ENCODE results near the gene OR5T1. TPM values are rescaled to one million over a fixed set of nuclear protein-coding genes. Genes with fewer than 3 reads are reported as not detected.
A peak's percentile ranks its signal among the peaks of the same experiment; 100 is the strongest.

Gene OR5T1
- total and polyA plus RNA-seq, 2 of the 8 experiments (the other 6 are each of a cell fraction or from before 2014, with no cell fraction given), result not detected

GRCh38 chr11:56271092-56271491 lies 2.9 kb upstream of the OR5T1 start:
- DNase-seq (ENCODE audit: low read depth in 1 of 2, low spot score in 2 of 2), result no peak
- no peak overlapping the region for H3K18ac ChIP-seq (ENCODE audit: extremely low read depth, low read length)
- H2BK20ac ChIP-seq (ENCODE audit: low read length), result no peak overlapping the region
- H3K4ac ChIP-seq (replicated peaks; ENCODE audit: insufficient read length, low read depth, low read length), result no peak overlapping the region
- no peak overlapping the region for H4K91ac ChIP-seq (replicated peaks; ENCODE audit: insufficient read length, low read length)
- H4K5ac ChIP-seq (ENCODE audit: insufficient read length, low read depth, low read length), result no peak overlapping the region
- H3K79me1 ChIP-seq (ENCODE audit: low read depth, low read length), result no peaks in the 10 kb centered on the region
- no peak overlapping the region for H2BK120ac ChIP-seq (replicated peaks; ENCODE audit: low read depth, low read length)
- no peaks in the 10 kb centered on the region for H3K36me3 ChIP-seq (ENCODE audit: control insufficient read depth in 2 of 4, insufficient read depth in 4 of 4, low read length in 3 of 4)
- no peak overlapping the region for H3K23ac ChIP-seq (ENCODE audit: insufficient read length)
- no peak overlapping the region for H3K56ac ChIP-seq (replicated peaks; ENCODE audit: insufficient read length, low read depth, low read length)
- H3K27ac ChIP-seq (ENCODE audit: low read depth, low read length), result no peak overlapping the region
- no peak overlapping the region for H3K9ac ChIP-seq (replicated peaks in 1 of 4; ENCODE audit: extremely low read depth in 1 of 4, low read depth in 3 of 4, low read length in 3 of 4)
- H2BK15ac ChIP-seq (ENCODE audit: low read length), result no peak overlapping the region
- H2BK12ac ChIP-seq (ENCODE audit: low read depth, low read length), result no peak overlapping the region
- H2AK5ac ChIP-seq (ENCODE audit: low read depth, low read length), result no peak overlapping the region
- no peaks in the 10 kb centered on the region; the same call in 1 of the 2 replicates for H3K23me2 ChIP-seq (ENCODE audit: low read depth, low read length)
- no peak overlapping the region for H3K14ac ChIP-seq (ENCODE audit: insufficient read length)
- H3K4me3 ChIP-seq (ENCODE audit: extremely low read depth in 1 of 4, insufficient read depth in 2 of 4, low read depth in 3 of 4, low read length in 4 of 4), result no peak overlapping the region
- FAIRE-seq, result no peak
- WGBS, 2 experiments (ENCODE audit: extremely low coverage in 1 of 2, insufficient coverage in 1 of 2, insufficient read length in 1 of 2, insufficient replicate concordance in 2 of 2, low coverage in 1 of 2, low lambda C conversion rate in 2 of 2, missing lambda C conversion rate in 1 of 2), result 67% methylated on average over 3 of the region's 3 CpGs; no CpG with 5 or more reads in 1 of the 2 experiments
- no peaks in the 10 kb centered on the region for H3K79me2 ChIP-seq (ENCODE audit: control insufficient read depth in 1 of 2, insufficient read depth in 2 of 2, low read length in 2 of 2)
- ChIA-PET CTCF (ENCODE audit: partially characterized antibody) (no interaction called here), POLR2A (ENCODE audit: partially characterized antibody) (no interaction called here)
- H4K20me1 ChIP-seq (replicated peaks in 1 of 2; ENCODE audit: control insufficient read depth in 1 of 2, insufficient read depth in 2 of 2, low read length in 2 of 2), result no peaks in the 10 kb centered on the region
- H3K4me1 ChIP-seq (replicated peaks in 1 of 4; ENCODE audit: control insufficient read depth in 3 of 4, insufficient read depth in 4 of 4, low read length in 3 of 4), result 0 out of 7 replicates have a peak, but pooled peaks cover 0 to 2% (median 0%) of the 10 kb centered on the region in 4 experiments
- peak overlapping the region; percentile 60; the same call in 1 of the 2 replicates for H2BK5ac ChIP-seq (ENCODE audit: low read depth, low read length)
- peak; percentile 57 for TF ChIP-seq SIX5 (IDR thresholded peaks at IDR 0.05; ENCODE audit: low read depth, low read length)
- no peak for TF ChIP-seq BRCA1 (IDR thresholded peaks at IDR 0.05; ENCODE audit: low read depth, low read length)
- no peak for TF ChIP-seq NANOG (IDR thresholded peaks at IDR 0.05; ENCODE audit: insufficient read depth, low read depth, low read length, poor library complexity, severe bottlenecking)
- TF ChIP-seq EGR1 (IDR thresholded peaks at IDR 0.05; ENCODE audit: borderline replicate concordance, low read depth, low read length), result no peak
- TF ChIP-seq CTBP2 (IDR thresholded peaks at IDR 0.05; ENCODE audit: borderline replicate concordance, insufficient read depth, insufficient read length, low read length), result no peak
- H3K4me2 ChIP-seq (ENCODE audit: insufficient read depth in 1 of 2, low read depth in 2 of 2, low read length in 2 of 2), result no peak overlapping the region
- H2AFZ ChIP-seq (ENCODE audit: low read length), result 0 out of 2 replicates have a peak overlapping the region, but pooled peaks have one; percentile 24
- H4K8ac ChIP-seq (ENCODE audit: extremely low read depth, insufficient read depth, low read length), result no peak overlapping the region
- no peaks in the 10 kb centered on the region; a peak in 1 of 7 replicates for H3K27me3 ChIP-seq (replicated peaks in 1 of 4; ENCODE audit: control insufficient read depth in 3 of 4, extremely low read depth in 1 of 4, insufficient read depth in 3 of 4, low read length in 3 of 4)
- H3K9me3 ChIP-seq (ENCODE audit: insufficient read depth in 2 of 2, low read depth in 1 of 2, low read length in 1 of 2), result no peaks in the 10 kb centered on the region; a peak in 1 of 4 replicates
